Superior temporal gyrus (tissue), 1 donor: ENCODE measurements around the gene DEFB110.

Experiments
- DNase-seq: peaks from one replicate; pipeline ENCODE4 v3.0.0-alpha.2; 2016; ENCODE audit errors: extremely low spot score

DEFB110 gene

DNA sequence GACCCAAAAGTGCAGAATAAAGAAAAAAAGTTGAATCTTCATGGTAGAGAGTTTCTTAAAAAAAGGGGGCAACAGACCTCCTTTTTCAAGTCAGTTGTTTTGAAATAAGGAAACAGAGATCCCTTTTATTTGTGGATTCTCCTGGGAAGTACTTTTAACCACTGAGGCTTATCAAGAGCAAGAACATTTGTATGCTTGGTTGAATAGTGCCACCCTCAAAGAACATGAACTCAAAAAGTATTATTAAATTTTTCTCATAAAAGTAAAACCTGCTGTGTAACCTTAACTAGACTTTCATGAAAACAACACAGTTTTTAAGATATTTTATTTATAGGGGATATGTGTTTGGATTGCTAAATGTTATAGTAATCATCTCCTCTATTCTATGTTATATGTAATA, at the start of gene DEFB110:
Gene DEFB110, minus strand, starts transcription at position 101 of the 400 bp plus-strand sequence. Its CDS starts 59 bp downstream, at position 42.
- DNase-seq, result no peak

DNA sequence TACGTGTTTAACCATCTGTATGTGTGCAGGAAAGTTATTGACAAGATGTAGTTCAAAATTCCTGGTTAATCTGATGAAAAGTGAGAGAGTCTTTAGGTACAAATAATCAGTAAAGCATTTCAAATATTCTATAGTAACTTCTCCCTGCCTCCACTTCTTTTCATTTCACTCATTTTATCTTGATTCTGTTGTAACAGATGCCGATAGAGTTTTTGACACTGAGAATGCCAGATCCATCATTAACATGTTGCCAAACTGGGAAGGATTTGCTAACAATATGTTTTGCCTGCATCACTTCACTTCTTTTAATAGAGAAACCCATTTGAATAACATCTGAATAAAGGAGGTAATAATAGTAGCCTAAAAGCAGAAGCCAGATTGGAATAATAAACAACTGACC, 48.3 kb upstream of the DEFB110 start:
- no peak for DNase-seq

DNA sequence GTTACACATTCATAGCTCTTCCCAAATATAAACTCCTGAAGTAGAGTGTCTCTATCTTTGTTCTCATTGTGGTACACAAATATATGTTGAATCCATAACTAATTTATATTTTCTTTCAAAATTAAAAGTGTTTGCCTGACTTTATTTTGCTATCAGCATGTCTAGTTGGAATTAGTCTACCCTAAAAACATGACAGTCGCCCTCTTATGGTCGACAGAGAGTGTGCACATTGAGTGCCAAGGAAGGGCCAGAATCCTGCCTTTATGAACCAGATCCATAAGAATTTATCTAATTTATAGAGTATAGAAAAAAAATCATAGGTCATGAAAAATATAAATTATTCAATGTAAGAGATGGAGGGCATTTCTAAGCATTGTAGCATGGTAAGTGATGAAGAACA, 40.3 kb upstream of the DEFB110 start:
- DNase-seq, result no peak

DNA sequence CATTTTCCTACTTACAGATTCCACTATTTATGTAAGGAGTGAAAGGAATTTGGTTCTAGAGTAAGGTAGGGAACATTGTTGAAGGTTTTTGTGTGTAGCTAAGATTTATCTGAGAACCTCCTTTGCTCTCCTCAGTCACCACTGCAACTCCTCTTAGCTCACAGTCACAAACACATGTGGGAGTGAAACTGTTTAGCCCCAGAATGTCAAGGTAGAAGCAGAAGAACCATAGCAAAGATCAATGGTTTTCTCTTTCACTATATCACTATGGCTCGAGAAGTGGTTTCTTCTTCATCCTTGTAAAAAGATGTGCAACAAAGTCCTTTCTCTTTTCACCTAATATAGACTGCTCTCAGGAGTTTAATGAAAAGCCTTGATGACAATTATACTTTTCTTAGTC, 34.4 kb upstream of the DEFB110 start:
- DNase-seq, result no peak

DNA sequence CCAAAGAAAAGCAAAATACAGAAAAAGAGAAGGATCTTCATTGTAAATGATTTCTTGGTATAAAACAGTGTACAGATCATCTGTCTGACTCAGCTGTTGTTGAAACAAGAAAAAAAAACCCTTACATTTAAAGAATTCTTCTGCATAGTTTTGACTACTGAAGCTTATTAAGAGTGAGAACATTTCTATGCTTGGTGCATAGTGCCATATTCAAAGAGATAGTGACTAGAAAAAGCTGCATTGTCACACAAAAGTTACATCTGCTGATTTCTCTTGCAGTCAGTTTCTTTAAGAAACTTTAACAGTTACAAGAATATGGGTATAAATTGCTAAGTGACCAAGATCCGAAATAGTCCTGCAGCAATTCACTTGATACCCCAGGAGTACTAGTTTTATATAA, 28.0 kb upstream of the DEFB110 start, which contains the start of gene DEFB112:
Gene DEFB112, minus strand, starts transcription at position 101 of the 400 bp plus-strand sequence. Its CDS starts 60 bp downstream, at position 41.
- no peak for DNase-seq

DNA sequence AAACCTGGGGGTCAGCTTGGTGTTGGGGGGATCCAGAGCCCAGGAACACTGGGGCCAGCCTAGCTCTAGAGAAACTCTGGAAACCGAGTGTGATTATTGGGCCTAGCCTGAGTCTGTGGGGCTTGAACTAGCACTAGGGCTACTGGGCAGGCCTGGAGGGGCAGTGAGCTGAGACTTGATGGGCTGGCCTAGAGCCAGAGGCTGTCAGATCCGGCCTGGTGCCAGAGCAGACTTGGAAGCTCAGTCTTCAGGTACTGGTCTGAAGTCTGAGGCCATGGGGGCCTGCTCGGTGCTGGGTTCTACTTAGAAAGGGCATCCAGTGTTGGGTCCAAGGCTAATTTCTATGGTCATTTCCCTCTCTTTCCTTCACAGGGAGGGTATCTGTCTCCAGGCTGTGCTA, 25.2 kb upstream of the DEFB110 start:
- no peak for DNase-seq

DNA sequence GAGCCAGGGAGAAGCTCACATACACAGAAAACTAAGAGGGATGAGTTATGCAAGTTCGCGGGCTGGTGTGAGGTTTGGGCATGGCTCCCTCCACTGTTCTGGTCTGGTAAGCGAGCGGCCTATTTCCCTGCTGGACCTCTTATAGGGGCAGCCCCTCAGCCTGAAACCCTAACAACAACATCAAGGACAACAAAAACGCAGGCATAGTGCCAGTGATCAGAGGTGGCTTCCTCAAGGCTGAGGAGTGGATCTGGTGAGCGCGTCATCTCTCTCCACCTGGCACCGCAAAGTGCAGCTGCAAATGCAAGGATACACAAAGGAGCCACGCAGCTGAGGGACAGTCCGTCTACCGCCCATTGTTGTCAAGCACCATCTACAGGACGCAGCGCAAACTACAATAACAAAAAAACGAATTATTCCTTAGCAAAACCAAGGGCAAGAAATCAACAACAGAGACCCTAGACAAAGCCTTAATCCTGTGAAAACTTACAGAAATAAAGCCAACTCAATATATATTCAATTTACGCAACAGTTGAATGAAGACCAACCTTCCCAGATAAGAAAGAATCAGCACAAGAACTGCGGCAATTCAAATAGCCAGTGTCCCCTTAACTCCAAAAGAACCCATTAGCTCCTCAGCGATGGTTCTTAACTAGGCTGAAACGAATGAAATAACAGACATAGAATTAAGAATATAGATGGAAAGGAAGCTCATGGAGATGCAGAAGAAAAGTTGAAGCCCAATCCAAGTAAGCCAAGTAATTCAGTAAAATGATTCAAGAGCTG, 9.2 kb upstream of the DEFB110 start:
- no peak for DNase-seq

DNA sequence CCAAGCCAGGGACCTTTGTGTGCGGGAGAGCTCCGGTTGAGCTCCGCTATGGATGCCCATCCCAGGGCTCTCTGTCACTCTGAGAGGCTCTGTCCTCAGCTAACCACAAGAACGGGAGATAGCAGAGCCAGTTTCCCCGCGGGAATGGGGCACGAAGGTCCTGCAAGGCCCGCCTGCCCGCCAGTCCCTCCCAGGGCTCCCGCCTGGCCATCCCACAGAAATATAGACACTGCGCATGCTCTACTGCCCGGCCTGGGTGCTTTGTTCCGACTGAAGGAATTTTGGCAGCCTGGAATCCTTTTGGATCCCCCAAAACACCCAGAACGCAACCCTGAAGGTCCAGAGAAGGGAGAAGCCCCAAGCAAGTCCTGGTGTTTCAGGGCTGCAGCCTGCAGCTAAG, 8.6 kb upstream of the DEFB110 start:
- no peak for DNase-seq

DNA sequence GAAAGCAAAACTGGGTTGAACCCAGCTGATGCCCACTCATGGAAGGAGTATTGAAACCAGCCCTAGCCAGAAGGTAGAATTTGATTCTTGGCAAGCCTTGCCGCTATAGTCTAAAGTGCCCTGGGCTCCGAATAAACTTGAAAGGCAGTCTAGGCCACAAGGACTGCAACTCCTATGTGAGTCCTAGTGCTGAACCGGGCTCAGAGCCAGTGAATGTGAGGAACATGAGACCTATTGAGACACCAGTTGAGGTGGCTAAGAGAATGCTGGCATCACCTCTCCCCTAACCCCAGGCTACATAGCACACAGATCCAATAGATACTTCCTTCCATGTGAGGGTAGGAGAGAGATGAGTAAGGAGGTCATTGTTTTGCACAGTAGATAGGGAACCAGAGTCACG, 3.5 kb upstream of the DEFB110 start:
- DNase-seq, result no peak

DNA sequence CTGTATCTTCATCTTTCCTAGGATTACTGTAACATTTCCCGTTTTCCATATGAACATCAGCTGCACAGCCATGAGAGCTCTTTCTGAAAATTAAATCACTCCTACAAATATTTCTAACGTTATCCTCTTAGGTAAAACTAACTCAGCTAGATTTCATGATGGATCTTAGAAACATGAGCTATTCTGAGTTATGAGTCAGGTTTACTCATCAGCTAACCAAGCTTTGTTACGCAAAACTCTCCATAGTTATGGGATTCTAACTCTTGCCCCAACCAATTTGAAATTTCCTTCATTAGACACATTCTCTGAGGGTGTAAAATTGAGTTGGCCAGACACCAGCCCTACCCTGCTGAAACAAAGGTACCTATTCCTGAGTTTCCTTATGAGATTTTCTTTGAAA, 14.0 kb downstream of the DEFB110 start:
- no peak for DNase-seq

DNA sequence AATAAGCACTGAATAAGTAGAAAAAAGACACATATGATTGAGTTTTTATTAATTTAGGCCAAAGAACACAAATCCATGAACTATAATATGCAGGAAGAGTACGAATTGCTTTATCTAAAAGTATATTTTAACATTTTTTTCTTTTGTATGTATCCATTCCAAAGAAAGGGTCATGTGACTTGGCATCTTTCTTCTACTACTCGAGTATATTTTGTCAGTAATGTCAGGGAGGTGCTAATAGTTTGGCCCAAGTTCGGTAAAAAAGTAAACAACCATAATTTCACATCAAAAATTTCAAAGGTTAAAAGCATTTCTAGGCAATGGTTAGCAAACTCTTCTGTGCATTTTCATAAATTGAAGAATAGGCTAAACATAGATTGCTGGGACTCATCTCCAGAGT, 18.7 kb downstream of the DEFB110 start:
- no peak for DNase-seq

DNA sequence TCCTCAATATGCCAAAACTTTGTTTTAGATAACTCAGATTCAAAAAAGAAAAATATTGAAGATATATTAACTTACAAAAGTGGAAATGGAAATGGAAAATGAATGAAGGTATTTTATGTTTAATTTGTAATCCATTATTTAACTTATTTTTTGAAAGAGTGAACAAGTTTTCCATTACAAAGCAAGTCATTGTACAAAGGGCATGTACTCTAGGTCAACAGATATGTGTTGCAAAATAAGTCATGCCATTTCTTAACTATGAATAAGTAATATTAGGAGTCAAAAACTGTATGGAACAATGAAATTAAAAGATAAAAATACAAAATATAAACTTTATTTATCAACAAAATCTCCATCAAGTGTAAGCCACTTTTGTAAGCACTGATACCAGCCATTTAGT, 26.5 kb downstream of the DEFB110 start:
- DNase-seq, result no peak

DNA sequence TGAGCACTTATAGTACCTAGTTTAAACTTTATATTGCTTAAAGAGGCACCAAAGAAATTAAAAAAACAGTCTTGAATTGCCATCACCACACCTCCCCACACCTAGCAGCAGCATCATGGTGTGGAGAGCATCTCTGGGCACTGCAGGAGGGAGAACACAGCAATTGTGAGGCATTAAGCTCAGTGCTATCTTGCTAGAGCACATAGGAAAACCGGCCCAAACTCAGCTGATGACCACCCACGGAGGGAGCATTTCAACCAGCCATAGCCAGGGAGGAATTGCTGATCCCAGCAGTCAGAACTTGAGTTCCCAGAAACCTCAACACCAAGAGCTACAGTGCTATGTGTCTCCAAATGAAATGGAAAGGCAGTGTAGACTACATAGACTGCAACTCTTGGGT, 32.9 kb downstream of the DEFB110 start:
- DNase-seq, result no peak

DNA sequence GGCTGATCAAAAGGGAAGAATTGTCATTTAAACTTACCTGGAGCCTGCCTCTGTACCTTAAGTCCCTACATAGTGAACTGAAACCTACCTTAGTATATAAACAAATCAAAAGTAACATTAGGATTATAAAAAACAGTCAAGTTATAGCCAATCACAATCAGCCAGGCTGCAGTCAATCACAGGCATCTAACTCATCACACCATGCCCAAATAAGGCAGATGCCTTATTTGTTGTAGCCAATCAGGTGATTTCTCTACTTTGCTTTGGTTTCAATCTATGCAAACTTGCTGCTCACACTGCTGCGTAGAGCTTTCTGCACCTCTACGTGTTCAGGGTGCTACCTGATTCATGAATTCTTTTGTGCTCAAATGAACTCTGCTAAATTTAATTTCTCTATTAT, 34.0 kb downstream of the DEFB110 start:
- DNase-seq, result no peak

DNA sequence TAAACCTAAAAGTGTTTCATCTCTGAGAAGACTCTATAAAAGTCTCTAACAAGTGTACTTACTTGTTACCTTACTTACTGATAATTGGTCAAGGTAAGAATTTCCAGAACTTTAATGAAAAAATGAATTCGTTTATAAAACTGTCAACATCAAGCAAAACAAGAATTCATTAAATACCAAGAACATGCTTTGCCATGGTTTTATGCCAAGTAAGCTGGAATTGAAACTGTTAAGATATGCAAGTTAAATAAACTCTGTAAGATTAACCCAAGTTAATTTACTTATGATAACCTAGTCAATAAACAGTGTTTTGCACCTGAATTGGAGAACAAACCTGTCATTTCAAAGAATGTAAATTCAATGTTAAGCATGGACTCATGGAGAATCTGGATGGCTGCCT, 35.2 kb downstream of the DEFB110 start:
- no peak for DNase-seq

DNA sequence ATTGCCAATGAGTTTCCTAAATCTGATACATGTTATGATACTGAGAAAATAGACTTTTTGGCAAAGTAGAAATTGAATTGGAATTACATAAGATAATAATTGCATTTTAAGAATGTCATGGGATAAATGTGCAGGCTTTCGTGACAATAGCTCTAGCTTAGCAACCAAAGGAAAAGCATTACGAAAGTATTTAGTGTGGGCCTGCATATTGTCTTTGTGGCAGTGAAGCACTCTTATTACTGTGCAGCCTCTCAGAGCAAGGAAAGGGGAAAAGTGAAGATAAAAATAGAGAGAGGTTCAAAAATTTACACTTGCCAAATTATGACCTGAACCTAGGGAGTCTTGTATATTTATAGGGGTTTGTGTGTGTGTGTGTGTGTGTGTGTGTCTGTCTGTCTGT, 39.7 kb downstream of the DEFB110 start:
- DNase-seq, result no peak

DNA sequence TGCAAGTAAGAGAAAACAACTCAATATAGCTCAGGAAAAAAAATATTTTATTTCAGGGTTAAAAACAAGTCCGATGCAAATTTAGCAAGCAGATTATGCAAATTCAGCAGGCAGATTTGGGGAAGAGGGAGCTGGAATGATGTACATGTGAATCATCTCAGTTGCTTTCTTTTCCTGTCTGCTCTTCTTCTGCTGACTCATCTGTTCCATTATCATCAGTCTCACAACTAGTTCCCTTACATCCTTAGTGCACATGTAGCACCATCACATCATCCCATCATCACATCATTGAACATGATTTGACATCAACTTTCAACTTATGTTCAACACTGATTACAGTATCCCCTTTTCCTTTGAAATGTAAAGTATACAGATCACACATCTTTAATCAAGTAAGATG, 40.9 kb downstream of the DEFB110 start:
- peak; percentile 41 for DNase-seq

DNA sequence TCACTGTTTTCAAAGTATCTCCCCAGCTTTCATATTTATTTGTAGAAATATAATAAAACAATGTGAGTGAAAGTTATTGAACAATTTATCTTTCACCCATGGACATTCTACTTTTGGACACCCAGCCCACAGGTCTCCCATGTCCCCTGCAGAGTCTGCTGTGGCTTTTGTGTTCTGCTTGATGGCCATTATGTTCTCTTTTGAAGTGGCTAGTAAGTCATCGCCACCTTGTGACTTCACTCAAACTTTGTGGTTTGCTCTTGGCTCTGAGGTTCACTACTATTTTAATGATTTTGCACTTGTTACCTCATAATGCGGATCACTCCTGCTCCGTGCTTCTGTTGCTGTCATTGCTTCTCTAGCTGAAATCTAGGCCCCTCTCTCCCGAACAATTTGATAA, 42.2 kb downstream of the DEFB110 start:
- no peak for DNase-seq

DNA sequence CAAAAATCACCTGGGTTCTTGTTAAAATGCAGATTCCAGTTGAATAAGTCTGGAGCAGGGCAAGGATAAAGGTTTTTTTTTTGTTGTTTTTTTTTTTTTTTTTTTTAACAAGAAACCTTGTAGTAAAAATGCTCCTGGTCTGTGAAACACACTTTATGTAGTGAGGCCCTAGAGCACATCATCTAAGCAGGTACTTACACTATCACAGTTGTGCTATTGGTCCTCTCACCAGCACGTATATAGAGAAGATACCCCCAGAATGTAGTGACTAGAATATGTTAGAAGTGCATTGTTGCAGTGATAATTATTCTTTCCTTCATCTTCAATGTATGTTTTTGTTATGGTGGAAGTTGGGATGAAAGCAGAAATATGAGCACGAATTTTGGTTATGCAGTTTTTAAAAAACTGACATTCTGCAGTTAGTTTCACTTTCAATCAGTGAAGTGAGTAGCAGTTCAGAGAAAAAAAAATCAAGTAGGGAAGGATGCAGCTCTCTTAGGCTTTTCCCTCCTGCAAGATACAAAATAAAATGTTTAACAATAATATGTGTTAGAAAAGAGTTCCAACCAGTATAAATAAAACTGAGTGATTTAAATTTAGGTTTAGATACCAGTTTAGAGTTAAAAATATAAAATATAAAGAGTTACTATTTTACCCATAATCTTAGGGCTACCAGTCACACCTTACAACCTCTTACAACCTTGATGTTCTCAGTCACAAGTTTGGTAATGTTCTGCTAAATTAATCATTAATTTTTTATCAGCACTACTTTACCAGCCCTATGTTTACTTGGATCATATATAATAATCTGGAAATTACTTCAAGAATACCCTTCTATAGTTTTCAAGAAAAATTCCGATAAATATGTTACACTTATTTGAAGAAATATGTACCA, 43.2 kb downstream of the DEFB110 start:
- DNase-seq, result no peak

DNA sequence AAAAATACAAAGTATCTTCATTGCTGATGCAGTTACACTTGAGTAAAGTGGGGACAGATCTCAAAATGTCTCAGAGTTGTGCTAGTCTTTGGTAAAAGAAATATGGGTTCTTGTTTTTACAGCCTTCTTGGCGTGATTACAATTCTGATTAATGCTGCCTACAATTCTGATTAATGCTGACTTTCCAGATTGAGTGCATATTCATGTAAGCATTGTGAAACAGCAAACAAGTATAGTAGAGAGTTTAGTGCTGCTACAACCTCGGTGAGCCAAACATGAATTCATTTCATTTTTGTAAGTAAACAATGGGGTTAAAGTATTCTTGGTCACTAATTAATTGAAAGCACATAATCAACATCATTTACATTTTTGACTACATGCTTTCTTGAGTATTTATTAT, 52.2 kb downstream of the DEFB110 start, which contains the start of gene DEFB113:
Gene DEFB113, minus strand, starts transcription at position 21 of the 400 bp plus-strand sequence. Its CDS starts 0 bp downstream, at position 21.
- no peak for DNase-seq
